OCI-LY3 (cell line): ENCODE results near the gene AKR1A1.

Experiments used
- H2AFZ ChIP-seq: fragments of 200-600, 300-600 bp; shearing (Covaris generic); 2 replicates; pipeline ENCODE4 v1.6.0; 2014; ENCODE audit warnings: antibody characterized with exemption, low read depth, low read length
- H3K27ac ChIP-seq: fragments of 200-600, 300-600 bp; sonication (generic); 2 replicates; pipeline ENCODE4 v1.5.1; 2014; ENCODE audit warnings: mild to moderate bottlenecking, low read length, moderate library complexity, mixed read lengths
- H3K27me3 ChIP-seq: fragments of 200-600, 300-600 bp; sonication (generic); 2 replicates; pipeline ENCODE4 v1.6.1; 2014; ENCODE audit warnings: low read depth, low read length, mixed read lengths
- H3K36me3 ChIP-seq: fragments of 200-600, 300-600 bp; sonication (generic); replicated peaks from 2 replicates; pipeline ENCODE3; 2014; ENCODE audit warnings: low read depth, low read length, mixed read lengths
- H3K4me1 ChIP-seq: fragments of 300-600, 200-600 bp; sonication (generic); 2 replicates; pipeline ENCODE4 v1.6.1; 2014; ENCODE audit warnings: low read length, mixed read lengths
- H3K4me2 ChIP-seq: fragments of 200-600, 300-600 bp; sonication (generic); 2 replicates; pipeline ENCODE4 v1.6.1; 2014; ENCODE audit warnings: low read length, mixed read lengths
- H3K4me3 ChIP-seq: fragments of 300-600, 200-600 bp; sonication (generic); 2 replicates; pipeline ENCODE4 v1.5.1; 2014; ENCODE audit warnings: antibody characterized with exemption, mild to moderate bottlenecking, low read length, moderate library complexity
- H3K79me2 ChIP-seq: fragments of 300-600, 200-600 bp; shearing (Covaris generic); 2 replicates; pipeline ENCODE4 v1.6.1; 2014; ENCODE audit warnings: mild to moderate bottlenecking, low read length, mixed read lengths
- H3K9ac ChIP-seq: fragments of 300-600, 200-600 bp; shearing (Covaris generic); 2 replicates; pipeline ENCODE4 v1.6.0; 2014; ENCODE audit warnings: mild to moderate bottlenecking, low read length, moderate library complexity
- H3K9me3 ChIP-seq: fragments of 200-600, 300-600 bp; shearing (Covaris generic); 2 replicates; pipeline ENCODE4 v1.6.1; 2014; ENCODE audit warnings: low read length, mixed read lengths; ENCODE audit not compliant: insufficient read depth
- H4K20me1 ChIP-seq: fragments of 200-600, 300-600 bp; sonication (generic); 2 replicates; pipeline ENCODE4 v1.6.1; 2016; ENCODE audit warnings: low read length, mixed read lengths; ENCODE audit not compliant: insufficient read depth
- EZH2phosphoT487 ChIP-seq: fragments of 200-600 bp; shearing (Covaris generic); IDR thresholded peaks from 2 replicates; pipeline ENCODE4 v1.6.1; 2018; ENCODE audit warnings: antibody characterized with exemption, mixed run types, low read depth
- TF ChIP-seq, protein P1 (sequence below): fragments of 200-600, 300-600 bp; sonication (generic); IDR thresholded peaks from 2 replicates; pipeline ENCODE4 v1.5.1; 2014; ENCODE audit warnings: antibody characterized with exemption, low read length, low read depth

Gene AKR1A1

DNA sequence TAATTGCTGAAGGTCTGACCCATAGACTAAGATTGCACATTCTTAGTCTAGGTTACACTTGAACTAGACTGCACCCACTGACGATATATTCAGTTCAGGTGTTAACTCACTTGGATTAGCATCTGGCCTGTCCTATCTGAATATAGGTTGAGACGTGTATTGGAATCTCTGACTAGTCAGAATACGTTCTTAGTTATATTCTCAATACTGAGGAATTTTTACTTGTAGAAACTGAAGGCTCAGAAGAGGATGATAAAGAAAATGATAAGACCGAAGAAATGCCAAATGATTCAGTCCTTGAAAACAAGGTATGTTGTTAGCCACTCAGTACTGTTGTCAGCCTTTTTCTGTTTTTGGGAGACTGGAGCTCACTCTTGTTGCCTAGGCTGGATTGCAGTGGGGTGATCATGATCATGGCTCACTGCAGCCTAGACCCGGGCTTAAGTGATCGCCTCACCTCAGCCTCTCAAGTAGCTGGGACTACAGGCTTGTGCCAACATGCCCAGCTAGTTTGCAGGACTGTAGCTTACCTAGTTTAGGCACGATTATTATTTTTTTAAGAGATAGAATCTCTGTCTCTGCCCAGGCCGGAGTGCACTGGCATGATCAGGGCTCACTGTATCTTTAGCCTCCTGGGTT is 62.4 kb downstream of the AKR1A1 start:
- Histone ChIP-seq H3K4me3 (no peak overlapping the region), H3K36me3 (peaks cover 71% of the 10 kb centered on the region), H2AFZ (no peak overlapping the region), H4K20me1 (peaks cover 24% of the 10 kb centered on the region), H3K27ac (no peak overlapping the region), H3K79me2 (no peaks in the 10 kb centered on the region), H3K4me2 (no peak overlapping the region), H3K27me3 (no peaks in the 10 kb centered on the region), H3K4me1 (peaks cover 26% of the 10 kb centered on the region), H3K9ac (no peak overlapping the region), H3K9me3 (no peaks in the 10 kb centered on the region)
- TF ChIP-seq, protein P1, sequence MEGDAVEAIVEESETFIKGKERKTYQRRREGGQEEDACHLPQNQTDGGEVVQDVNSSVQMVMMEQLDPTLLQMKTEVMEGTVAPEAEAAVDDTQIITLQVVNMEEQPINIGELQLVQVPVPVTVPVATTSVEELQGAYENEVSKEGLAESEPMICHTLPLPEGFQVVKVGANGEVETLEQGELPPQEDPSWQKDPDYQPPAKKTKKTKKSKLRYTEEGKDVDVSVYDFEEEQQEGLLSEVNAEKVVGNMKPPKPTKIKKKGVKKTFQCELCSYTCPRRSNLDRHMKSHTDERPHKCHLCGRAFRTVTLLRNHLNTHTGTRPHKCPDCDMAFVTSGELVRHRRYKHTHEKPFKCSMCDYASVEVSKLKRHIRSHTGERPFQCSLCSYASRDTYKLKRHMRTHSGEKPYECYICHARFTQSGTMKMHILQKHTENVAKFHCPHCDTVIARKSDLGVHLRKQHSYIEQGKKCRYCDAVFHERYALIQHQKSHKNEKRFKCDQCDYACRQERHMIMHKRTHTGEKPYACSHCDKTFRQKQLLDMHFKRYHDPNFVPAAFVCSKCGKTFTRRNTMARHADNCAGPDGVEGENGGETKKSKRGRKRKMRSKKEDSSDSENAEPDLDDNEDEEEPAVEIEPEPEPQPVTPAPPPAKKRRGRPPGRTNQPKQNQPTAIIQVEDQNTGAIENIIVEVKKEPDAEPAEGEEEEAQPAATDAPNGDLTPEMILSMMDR: no peak
- no peak for TF ChIP-seq EZH2phosphoT487

DNA sequence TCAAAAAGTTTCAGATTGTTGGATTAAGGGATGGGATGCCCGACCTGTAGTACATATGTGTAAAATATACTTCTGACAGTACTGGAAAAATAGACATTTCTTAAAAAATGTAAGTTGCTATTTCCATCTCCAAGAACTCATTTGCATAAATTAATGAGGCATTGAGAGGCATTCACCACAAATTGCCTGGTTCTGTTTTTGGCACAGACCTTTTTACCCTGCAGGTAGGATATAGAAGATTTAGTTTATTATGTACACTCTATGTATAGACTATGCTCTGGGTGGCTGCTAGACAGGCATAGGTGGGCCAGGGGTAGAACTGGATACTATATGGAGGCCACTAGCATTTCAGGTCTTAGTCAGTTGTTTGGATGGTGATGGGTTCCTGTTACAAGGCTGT is 65.3 kb downstream of the AKR1A1 start:
- H3K4me2 ChIP-seq: no peak overlapping the region; the same call in 1 of the 2 replicates
- no peak overlapping the region; the same call in 1 of the 2 replicates for H3K27ac ChIP-seq
- H3K9ac ChIP-seq: no peak overlapping the region
- TF ChIP-seq EZH2phosphoT487: no peak
- TF ChIP-seq, protein P1: no peak
- no peak overlapping the region for H2AFZ ChIP-seq
- no peaks in the 10 kb centered on the region for H3K9me3 ChIP-seq
- peaks cover 17% of the 10 kb centered on the region for H3K4me1 ChIP-seq
- H3K79me2 ChIP-seq: no peaks in the 10 kb centered on the region
- H3K27me3 ChIP-seq: no peaks in the 10 kb centered on the region
- peaks cover 13% of the 10 kb centered on the region for H4K20me1 ChIP-seq
- peaks cover 57% of the 10 kb centered on the region for H3K36me3 ChIP-seq
- H3K4me3 ChIP-seq: no peak overlapping the region

DNA sequence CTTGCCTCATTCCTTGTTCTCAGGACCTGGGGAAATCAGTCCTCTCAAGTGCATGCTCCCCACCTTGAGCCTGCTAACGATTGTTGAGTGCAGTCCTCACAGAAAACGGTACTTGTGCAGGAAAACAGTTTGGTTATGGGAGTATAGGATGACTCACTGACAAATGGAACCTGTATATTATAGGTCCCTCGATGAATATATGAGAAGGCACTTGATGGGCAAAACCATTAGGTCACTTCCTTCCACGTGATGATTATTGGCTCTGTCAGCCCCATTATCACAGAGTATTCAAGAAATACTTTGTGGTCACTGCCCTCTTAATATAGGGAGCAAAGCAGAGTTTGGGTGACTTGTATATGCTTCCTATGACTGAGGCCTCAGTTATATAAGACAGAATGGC is 67.0 kb downstream of the AKR1A1 start:
- Histone ChIP-seq H3K36me3 (peaks cover 51% of the 10 kb centered on the region), H3K27ac (no peak overlapping the region)

DNA sequence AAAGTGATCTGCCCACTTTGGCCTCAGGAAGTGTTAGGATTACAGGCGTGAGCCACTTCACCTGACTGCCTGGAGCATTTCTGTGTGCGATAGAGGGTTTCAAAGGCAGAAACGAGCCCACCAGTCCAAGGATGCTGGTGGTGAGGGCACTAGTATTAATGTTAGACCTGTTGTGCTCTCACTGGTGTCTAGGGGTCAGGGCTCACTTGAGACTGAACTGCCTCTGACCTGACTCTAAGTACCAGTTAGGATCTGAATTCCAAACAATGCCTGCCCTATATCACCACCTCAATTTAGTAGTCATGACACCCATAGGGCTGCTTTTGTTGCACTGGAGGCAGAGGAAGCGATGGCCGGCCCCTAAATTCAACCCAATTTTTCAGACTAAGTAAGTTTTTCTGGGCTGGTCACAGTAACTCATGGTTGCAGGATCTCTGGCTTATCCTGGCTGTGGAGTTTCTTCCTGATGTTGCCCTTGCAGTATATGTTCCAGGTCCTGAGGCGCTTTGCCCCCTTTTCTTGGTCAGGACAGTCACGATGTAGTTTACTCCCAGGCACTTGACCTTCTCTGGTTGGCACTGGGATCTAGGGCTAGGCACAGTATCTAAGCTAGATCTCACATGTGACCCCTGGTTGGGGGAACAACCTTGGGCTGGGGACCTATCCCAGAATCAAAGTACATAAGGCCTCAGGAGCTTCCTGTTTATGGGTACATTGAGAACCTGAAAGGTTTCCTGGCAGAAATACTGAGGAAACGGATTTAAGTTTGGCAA is 68.7 kb downstream of the AKR1A1 start:
- no peak for TF ChIP-seq EZH2phosphoT487
- TF ChIP-seq, protein P1: no peak
- H3K9ac ChIP-seq: no peak overlapping the region
- H3K4me1 ChIP-seq: peaks cover 17% of the 10 kb centered on the region
- no peaks in the 10 kb centered on the region for H3K79me2 ChIP-seq
- H3K27me3 ChIP-seq: no peaks in the 10 kb centered on the region
- H4K20me1 ChIP-seq: peaks cover 13% of the 10 kb centered on the region
- no peak overlapping the region for H3K4me3 ChIP-seq
- H3K9me3 ChIP-seq: no peaks in the 10 kb centered on the region
- H2AFZ ChIP-seq: no peak overlapping the region
- H3K27ac ChIP-seq: no peak overlapping the region
- no peak overlapping the region for H3K4me2 ChIP-seq
- peaks cover 36% of the 10 kb centered on the region for H3K36me3 ChIP-seq

More for the DNA sequence above, 67.0 kb downstream of the AKR1A1 start:
- Histone ChIP-seq H3K9ac (no peak overlapping the region), H4K20me1 (peaks cover 13% of the 10 kb centered on the region), H3K9me3 (no peaks in the 10 kb centered on the region), H3K4me2 (no peak overlapping the region), H2AFZ (no peak overlapping the region), H3K27me3 (no peaks in the 10 kb centered on the region), H3K79me2 (no peaks in the 10 kb centered on the region), H3K4me1 (peaks cover 17% of the 10 kb centered on the region), H3K4me3 (no peak overlapping the region)
- TF ChIP-seq EZH2phosphoT487: no peak
- TF ChIP-seq, protein P1: no peak
